Body of pancreas (tissue), 4 donors: ENCODE results near the gene E2F2.

Experiments used
- POLR2A ChIP-seq, 3 donors: fragments of 450-650 bp; IDR thresholded peaks; one replicate each; pipeline ENCODE4 v1.6.1; 2016; ENCODE audit warnings: antibody characterized with exemption in 3 of 3, mild to moderate bottlenecking in 2 of 3
- TF ChIP-seq, protein P1 (sequence below), 7 experiments: fragments of 450-650 bp in 4 of 7; fragments of 200-600 bp in 3 of 7; sonication (generic) in 3 of 7; IDR thresholded peaks; one replicate each; pipeline ENCODE4 v1.5.1; 2016 to 2019; ENCODE audit warnings: antibody characterized with exemption in 7 of 7

DNA sequence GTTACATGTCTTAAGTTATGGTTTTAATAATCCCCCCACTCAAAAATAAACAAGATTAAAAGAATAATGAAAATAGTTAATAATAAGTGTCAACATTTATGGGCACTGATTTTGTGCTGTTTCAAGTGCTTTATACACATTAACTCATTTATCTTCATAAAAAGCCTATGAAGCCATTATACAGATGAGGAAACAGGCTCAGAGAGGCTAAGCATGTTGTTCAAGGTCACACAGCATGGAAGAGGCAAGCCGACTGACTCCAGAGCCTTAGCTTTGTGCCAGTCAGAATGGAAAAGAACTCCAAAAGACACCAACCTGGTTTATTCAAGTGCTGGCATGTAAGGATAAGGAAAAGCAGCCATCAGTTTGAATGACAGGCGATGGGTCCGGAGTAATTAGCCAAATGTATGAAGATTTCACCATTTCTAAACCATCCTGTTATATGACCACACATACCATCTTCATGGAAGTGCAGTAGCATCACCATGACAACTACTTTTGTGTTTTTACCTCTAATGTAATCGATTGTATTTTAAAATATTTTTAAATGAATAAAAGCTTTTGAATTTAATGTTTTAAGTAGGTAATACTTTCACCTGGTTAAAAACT is 42.6 kb upstream of the E2F2 start:
- TF ChIP-seq POLR2A (IDR thresholded peaks at IDR 0.05), result no peak
- TF ChIP-seq, protein P1, sequence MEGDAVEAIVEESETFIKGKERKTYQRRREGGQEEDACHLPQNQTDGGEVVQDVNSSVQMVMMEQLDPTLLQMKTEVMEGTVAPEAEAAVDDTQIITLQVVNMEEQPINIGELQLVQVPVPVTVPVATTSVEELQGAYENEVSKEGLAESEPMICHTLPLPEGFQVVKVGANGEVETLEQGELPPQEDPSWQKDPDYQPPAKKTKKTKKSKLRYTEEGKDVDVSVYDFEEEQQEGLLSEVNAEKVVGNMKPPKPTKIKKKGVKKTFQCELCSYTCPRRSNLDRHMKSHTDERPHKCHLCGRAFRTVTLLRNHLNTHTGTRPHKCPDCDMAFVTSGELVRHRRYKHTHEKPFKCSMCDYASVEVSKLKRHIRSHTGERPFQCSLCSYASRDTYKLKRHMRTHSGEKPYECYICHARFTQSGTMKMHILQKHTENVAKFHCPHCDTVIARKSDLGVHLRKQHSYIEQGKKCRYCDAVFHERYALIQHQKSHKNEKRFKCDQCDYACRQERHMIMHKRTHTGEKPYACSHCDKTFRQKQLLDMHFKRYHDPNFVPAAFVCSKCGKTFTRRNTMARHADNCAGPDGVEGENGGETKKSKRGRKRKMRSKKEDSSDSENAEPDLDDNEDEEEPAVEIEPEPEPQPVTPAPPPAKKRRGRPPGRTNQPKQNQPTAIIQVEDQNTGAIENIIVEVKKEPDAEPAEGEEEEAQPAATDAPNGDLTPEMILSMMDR (IDR thresholded peaks at IDR 0.05), result no peak
